NCI-H2227 treated with DMSO at 0.1 percent for 48 hours (cell line): ENCODE results near the gene GRB14.
"Not testable (repeated sequence)": the region's sequence is repeated elsewhere in the genome, so short reads cannot be mapped to it uniquely, and the experiment has no call there.

Source experiments
- DNase-seq: peaks from one replicate; lab custom pipeline; 2025; lab: John Stamatoyannopoulos, UW

The GRB14 gene

DNA sequence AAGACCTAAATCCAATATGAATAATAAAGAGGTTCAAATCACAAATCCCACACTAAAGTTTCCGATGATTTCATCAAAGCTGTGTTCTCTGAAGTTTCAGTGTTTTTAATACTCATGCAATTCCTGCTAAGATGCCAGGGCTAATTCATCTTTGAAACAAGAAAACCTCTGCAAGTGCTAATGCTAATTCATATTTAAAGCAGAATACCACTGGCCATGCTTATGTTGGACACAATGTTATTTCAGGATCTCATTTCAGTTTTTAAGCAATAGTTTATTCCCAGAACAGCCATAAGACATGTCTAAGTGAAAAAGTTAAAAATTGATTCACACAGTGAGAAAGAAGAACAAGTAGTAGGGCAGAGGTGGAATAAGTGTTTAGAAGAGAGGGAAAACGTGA lies 62.8 kb downstream of the GRB14 start:
- DNase-seq = no peak

DNA sequence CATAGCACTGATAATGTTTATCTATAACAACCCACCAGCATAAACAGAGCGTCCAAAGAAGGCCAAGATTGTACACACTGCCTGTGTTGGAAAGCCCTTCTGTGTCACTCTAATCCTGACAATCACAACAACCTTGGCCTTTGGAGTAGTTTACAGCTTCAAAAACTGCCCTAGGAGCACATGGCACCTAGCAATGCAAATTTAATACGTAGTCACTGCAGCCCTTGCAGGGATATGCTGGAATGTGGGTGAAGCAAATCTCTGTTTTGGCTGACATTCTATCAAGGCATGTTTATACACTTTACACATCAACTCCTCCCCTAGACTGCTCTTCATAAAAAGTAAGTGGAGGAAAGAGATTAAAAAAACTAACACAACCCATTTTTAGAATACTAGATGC lies 66.8 kb downstream of the GRB14 start:
- DNase-seq = no peak

DNA sequence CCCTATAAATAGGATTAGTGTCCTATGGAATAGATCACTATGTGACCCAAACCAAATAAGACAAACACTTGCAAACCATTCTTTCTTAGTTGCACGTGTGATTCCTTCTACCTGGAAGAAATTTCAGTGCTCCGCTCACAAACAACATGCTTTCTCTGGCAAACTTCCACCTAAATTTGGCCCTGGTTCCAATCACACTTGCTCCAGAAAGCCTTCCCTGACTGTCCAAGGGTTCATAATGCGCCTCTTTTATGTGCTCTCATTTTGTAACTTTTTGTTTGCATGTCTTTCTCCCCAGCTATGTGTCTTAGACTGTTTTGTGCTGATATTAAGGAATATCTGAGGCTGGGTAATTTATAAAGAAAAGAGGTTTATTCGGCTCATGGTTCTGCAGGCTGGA lies 69.8 kb downstream of the GRB14 start:
- no peak for DNase-seq

DNA sequence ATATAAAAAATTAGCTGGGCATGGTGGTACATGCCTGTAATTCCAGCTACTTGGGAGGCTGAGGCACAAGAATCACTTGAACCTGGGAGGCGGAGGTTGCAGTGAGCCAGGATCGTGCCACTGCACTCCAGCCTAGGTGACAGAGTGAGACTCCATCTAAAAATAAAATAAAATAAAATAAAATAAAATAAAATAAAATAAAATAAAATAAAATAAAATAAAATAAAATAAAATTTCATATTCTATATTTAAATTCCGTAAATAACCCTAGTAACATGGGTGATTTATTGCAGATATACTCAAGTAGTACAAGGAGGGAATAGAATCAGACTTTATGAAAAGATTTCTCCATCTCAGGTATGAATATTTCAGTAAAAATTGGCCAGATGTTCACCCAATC lies 71.6 kb downstream of the GRB14 start:
- DNase-seq = not testable (repeated sequence)

DNA sequence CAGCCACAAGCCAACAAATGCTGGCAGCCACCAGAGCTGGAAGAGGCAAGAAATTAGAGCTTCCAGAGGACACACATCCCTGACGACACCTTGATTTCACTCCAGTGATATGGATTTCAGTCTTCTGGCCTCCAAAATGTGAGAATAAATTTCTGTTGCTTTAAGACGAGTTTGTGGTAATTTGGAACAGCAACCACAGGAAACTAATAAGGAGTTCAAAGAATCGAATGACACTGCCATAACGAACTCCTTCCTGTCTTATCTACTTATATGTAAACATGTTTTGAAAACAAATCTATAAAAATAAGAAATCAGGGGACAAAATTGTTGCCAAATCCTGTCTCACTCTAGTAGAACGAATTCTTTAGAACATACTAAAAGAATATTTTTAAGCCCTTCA lies 75.8 kb downstream of the GRB14 start:
- no peak for DNase-seq

DNA sequence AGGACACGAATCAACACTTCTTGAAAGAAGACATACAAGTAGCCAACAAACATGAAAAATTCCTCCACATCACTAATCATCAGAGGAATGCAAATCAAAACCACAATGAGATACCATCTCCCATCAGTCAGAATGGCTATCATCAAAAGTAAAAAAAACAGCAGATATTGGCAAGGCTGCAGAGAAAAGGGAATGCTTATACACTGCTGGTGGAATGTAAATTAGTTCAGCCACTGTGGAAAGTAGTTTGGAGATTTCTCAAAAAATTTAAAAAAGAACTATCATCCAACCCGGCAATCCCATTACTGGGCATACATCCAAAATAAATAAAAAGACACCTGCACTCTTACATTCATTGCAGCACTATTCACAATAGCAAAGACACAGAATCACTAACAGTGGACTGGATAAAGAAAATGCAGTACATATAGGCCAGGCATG lies 78.7 kb downstream of the GRB14 start:
- peak; percentile 31 for DNase-seq

DNA sequence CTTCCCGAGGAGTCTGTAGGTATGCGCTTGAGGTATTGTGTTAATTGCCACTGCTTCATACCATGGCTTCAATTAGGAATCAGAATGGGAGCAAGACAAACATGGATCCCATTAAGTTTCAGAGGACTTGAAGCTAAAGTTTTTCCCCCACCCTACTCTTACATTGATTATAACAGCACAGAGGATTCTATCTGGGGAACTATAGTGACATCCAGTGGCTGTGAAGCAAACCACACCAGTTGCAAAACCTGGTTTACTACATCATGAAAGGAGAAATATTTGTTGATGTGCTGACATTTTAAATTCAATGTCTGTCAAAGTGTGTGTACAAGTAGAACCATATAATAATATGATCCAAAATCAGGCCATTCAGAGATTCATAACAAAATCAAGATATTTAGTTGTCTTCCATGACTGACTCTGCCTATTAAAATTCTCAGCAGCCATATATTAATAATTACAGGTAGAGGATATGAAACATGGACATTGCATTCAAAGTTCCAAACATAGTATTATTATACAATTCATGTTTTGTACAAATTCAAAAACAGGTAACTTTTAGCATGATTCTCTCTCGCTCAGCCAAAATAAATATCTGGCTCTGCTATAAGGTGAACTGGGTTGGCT lies 82.9 kb downstream of the GRB14 start:
- DNase-seq = peak; percentile 82

DNA sequence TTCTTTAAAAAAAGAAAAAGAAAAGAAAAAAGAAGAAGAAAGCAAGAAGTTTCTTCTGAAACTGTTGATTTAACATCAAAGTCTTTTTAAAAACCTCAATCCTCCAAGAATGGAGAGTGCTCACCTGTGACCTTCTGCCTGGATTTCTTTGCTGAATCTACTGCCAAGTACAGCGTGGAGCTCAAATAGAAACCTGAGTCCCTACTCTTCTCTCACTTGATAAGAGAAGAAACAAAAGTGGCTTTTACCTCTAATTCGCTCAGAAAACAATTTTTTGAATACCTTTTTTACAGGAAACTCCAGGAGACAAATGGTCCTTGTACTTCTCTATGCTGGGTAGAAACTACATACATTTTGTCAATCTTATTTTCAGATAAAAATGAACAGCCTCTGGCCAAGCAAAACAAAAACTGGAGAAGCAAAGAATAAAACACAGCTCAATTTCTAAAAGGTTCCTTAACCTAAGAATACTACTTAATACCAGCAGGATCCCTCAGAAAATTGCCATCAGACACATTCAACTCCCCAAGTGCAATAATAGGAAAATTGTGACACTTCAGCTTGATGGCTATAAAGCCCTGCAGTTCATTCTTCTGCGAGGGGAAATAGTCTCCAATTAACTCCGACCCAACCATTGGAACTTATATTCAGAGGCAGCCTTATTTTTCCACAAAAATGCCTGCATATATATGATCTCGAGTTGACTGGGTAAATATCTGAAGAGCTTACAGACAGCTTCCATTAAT lies 85.8 kb downstream of the GRB14 start:
- DNase-seq = peak; percentile 98

DNA sequence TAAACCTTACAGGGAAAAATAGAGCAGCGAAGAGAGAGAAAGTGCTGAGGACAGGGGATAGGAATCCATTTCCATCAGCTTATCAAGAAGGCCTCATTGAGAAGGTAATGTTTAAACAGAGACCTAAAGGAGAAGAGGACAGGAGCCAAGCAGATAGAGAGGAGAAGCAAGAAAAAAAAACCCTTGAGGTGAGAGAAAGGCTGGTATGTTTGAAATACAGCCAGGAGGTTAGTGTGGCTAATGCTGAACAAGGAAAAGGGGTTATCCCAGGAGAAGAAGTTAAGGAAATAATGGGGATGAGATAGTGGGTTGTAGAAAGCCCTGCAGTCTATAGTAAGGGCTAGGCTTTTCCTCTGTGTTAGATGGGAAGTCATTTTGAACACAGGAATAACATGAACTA lies 90.8 kb downstream of the GRB14 start:
- DNase-seq = no peak

DNA sequence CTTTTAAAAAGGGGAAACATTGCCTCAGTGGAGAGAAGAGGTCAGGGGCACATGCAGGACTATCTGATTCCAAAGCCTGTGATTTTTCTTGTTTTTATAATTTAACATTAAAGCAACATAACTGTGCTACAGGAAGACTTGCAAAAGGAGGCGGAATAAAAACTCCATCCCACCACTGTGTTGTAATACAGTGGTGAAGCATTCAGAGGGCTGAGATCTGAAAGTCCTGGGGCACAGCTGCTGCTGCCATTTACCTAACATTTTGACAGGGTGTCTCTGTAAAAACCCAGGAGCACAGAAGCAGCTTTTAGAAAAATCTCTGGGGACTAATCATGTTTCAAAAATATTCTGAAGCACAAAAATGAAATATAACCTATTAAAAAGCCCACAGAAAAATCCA lies 97.6 kb downstream of the GRB14 start:
- no peak for DNase-seq

DNA sequence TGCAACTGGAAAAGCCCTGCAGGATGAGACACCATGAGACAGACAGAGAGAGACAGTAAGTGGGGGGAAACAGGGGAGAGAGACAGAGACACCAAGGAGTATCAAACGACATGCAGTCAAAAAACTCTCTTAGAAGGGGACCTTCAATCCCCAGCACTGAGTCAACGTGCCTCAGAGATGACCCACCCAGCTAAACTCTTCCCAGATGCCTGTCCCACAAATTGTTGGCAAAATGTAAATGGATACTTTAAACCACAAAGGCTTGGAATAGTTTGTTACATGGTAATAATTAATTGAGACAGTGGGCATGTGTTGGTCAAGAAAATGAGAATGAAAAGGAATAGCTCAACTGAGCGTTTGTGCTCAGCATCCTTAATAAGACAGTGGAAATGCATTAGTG lies 98.3 kb downstream of the GRB14 start:
- DNase-seq = no peak

DNA sequence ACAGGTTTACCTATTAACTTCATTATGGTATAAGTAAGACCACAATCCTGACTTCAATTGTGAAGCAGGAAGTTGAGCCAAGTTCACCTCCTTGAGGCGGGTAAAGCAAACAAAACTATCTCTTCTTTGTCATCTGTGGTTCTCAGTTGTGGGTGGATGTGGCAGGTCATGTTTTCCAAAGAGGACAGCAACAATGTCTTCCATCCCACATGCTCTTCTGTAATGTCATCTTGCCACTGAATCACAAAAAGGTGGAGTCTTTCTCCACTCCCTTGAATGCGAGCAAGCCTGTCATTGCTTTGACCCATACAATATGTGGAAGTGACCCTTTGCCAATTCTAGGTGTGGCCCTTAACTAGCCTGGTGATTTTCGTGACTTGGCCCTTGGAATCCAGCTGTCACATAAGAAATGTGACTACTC lies 98.7 kb downstream of the GRB14 start:
- no peak for DNase-seq

DNA sequence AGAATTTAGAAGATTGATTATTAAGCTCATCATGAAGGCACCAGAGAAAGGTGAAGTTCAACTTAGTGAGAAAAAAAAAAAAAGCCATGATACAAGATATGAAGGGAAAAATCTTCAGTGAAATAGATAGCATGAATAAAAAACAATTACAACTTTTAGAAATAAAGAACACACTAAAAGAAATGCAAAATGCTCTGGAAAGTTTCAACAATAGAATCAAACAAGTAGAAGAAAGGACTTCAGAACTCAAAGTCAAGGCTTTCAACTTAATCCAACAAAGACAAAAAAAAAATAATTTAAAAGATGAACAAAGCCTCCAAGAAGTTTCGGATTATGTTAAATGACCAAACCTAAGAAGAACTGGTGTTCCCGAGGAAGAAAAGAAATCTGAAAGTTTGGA lies 105.5 kb downstream of the GRB14 start:
- no peak for DNase-seq

DNA sequence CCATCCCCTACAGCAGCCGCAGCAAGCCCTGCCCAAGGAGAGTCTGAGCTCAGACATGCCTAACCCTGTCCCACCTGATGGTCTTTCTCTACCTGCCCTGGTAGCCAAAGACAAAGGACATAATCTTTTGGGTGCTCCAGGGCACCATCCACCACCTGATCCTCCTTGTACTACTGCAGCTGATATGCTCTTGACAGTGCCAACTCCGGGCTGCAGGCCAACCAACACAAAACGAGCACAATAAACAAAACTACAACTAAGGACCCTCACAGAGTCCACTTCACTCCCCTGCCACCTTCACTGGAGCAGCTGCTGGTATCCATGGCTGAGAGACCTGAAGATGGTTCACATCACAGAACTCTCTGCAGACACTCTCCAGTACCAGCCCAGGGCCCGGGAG lies 106.3 kb downstream of the GRB14 start:
- DNase-seq = no peak

DNA sequence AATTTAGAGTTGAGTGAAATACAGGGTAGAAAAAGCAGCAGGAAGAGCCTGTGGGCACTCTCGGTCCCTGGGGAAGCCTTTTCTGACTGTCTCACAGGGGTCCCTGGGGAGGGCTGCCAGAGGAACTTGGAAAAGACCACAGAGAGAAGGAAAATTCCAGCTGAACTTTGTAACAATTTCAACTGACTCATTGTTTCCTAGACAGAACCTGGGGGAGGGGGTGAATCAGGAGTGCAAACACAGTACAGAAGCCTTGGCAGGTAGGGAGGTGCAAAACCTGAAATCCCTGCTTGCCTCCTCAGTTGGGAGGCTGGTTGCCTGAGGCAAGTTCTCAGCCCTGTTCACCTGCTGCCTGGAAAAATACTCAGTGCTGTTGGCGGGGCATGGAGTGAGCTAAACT lies 106.8 kb downstream of the GRB14 start:
- DNase-seq = no peak

DNA sequence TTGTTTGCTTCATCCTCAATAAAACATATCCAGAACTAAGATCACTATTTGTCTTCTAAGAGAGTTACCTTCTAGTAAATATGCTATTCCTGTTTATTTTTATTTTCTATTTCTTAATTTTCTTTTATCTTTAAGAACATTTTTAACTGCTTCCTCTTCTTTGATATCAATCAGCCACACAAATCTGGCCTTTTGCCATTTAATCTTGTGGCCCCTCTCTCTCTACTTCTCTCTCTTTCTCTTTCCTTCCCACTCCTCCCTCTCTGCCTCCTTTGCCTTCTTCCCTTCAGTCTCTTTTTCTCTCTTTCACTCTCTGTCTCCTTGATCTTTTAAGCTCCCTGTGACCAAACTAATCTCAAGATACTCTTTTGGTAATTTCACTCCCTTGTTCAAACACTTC lies 108.4 kb downstream of the GRB14 start:
- no peak for DNase-seq

DNA sequence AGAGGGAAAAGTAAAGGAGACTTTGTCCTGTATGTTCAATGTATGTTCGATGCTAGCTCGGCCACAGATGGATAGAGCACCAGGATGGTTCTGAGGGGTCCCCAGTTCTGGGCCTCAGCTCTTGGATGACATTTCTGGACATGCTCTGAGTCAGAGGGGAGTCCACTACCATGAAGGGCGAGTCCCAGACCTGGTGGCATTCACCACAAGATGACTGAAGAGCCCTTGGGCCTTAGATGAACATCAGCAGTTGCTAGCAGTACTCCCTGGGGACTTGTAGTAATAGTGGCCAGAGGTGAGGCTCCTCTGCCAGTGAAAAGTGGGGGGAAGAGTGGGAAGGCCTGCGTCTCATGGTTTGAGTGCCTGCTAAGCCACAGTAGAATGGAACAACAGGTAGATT lies 109.5 kb downstream of the GRB14 start:
- no peak for DNase-seq

DNA sequence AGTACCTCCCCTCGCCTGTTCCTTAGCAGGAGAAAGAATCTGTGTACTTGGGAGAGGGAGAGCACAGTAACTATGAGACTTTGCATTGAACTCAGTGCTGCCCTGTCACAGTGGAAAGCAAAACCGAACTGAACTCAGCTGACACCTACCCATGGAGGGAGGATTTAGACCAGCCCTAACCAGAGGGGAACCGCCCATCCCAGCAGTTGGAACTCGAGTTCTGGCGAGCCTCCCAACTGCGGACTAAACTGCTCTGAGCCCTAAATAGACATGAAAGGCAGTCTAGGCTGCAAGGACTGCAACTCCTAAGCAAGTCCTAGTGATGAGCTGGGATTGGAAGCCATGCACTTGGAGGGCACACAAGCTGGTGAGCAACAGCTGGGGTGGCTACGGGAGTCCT lies 110.4 kb downstream of the GRB14 start:
- no peak for DNase-seq

DNA sequence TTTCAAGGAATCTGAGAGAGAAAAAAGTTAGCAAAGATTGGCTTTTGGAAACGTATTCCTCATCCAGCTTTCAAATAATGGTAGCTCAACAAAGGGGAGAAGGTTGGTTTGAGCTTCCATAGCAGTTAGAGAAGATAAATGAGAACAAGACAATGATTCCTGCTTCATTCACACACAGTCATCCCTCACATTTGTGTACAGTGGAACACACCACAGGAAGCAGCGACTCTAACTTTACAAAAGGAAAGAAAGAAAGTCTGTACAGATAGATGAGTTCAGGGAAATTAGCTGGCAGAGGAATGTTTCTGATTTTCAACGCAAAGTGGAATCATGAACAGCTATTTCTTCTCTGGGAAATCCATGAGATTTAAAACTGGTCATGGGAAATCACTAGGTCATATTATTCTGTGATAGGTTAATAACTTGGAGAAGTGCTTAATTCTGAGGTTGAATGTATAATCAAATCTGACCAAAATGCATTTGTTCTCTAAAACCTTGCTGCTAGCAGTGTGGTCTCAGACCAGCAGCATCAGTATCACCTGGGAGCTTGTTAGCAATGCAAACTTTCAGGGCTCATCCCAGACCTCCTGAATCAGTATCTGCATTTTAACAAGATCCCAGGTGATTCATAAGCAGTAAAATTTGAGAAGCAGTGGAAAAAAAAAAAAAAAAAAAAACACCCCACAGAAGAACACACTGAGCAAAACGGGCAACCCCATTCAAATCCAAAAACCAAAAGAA lies 112.0 kb downstream of the GRB14 start:
- no peak for DNase-seq

DNA sequence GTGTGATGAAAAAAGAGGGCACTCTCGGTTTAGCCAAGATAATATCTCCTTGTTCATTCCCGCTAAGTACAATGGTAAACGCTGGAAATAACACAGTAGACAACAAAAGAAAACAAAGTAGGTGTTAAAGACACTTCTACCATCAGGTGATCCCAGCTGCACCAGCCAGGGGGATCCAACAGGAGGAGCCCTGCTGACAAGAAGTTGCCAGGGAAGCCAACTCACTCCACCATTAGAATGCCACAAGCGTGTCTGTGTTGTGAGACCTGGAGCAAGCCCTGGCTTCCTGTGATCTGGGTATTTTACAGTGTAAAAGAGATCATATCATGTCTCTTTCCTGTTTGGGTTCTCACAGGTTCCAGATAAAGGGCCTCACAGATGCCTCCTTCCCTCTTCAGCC lies 117.0 kb downstream of the GRB14 start:
- no peak for DNase-seq

DNA sequence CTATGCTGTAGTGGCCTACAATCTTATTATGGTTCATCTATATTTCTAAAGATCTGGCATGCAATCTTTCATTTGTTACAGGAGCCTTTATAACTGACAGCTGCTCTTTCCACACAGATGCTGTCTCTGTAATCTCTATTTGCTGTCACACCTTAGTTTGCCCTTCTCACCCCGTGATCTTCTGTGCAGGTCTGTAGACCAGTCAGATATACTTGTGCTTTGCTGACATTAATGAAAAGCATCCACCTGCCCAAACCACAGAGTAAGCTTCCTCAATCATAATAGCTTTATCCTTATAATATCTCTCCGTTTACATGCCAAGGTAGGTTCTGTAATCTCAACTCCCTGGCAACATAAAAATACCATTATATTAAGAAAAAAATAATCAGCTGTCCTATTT lies 122.4 kb downstream of the GRB14 start:
- DNase-seq = no peak

DNA sequence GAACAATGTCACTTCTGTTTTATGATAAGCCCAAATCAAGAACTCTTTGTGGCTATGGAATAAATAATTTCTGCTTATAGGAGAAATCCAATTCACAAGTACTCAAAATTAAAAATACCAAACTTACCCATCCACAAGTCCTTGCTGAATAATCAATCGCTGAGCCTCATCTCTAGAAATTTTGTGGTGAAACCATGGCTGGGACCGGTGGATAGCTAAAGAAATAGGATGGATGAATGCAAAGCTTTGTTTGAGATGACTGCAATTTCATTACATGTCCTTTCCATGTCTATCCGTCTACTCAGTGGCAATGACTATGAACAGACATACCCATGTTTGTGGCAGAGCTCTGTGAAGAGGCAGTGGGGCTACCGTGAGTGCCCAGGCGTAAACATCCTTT lies 124.4 kb downstream of the GRB14 start:
- no peak for DNase-seq

DNA sequence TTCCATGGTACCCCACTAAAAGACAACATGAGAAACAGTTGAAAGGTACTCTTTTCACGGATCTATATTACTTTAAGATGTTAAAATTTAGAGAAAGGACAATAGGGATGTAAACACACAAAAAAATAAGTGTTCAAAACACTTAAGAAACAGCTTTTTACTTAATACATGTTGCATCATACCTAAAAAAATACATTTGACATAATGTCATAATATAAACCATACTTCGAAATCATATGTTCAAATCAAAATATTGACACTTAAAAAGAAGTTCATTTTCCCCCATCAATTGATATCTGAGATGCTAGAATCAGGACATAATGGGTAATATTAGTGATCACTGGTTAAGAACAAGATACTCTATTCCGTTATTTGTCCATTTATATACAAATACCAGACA lies 124.9 kb downstream of the GRB14 start:
- no peak for DNase-seq
